Measurements from ENCODE around the gene PPP2R1B. TPM values are rescaled to one million over a fixed set of nuclear protein-coding genes. Genes with fewer than 3 reads are reported as not detected.
"Not testable (repeated sequence)": the region's sequence is repeated elsewhere in the genome, so short reads cannot be mapped to it uniquely, and the experiment has no call there.

Gene PPP2R1B
- polyA plus RNA-seq, 4 donors: 9.5 to 38.4 (median 14.4) TPM

GRCh38 chr11:111724615-111725129 is 41.5 kb downstream of the PPP2R1B start:
- peaks cover 0 to 26% (median 0%) of the 10 kb centered on the region in 3 donors for H3K4me1 ChIP-seq (ENCODE audit: control insufficient read depth in 3 of 3, insufficient read depth in 2 of 3, low read depth in 1 of 3, low read length in 2 of 3)
- H3K27ac ChIP-seq (ENCODE audit: low read depth in 1 of 3, low read length in 2 of 3): no peak overlapping the region
- 92 to 97% (median 94%) methylated on average over 11 of the region's 11 CpGs for WGBS, 3 donors
- no peaks in the 10 kb centered on the region for H3K9me3 ChIP-seq (ENCODE audit: control insufficient read depth in 2 of 2, insufficient read depth in 1 of 2, low read depth in 1 of 2, low read length in 1 of 2)
- no peak overlapping the region for H3K4me3 ChIP-seq (ENCODE audit: low read depth in 1 of 3, low read length in 3 of 3)
- FAIRE-seq (no peak), DNase-seq (no peak)
- peaks cover 20 to 81% (median 22%) of the 10 kb centered on the region in 3 donors for H3K36me3 ChIP-seq (ENCODE audit: control insufficient read depth in 3 of 3, insufficient read depth in 2 of 3, low read depth in 1 of 3, low read length in 3 of 3)
- H3K27me3 ChIP-seq (ENCODE audit: control insufficient read depth in 3 of 3, insufficient read depth in 3 of 3, low read length in 3 of 3): no peaks in the 10 kb centered on the region

- Histone ChIP-seq H3K27me3 (ENCODE audit: control insufficient read depth in 3 of 3, insufficient read depth in 3 of 3, low read length in 3 of 3) (no peaks in the 10 kb centered on the region), H3K4me3 (ENCODE audit: low read depth in 1 of 3, low read length in 3 of 3) (no peak overlapping the region), H3K27ac (ENCODE audit: low read depth in 1 of 3, low read length in 2 of 3) (no peak overlapping the region), H3K9me3 (ENCODE audit: control insufficient read depth in 2 of 2, insufficient read depth in 1 of 2, low read depth in 1 of 2, low read length in 1 of 2) (no peaks in the 10 kb centered on the region), H3K36me3 (ENCODE audit: control insufficient read depth in 3 of 3, insufficient read depth in 2 of 3, low read depth in 1 of 3, low read length in 3 of 3) (peaks cover 20 to 80% (median 22%) of the 10 kb centered on the region in 3 donors), H3K4me1 (ENCODE audit: control insufficient read depth in 3 of 3, insufficient read depth in 2 of 3, low read depth in 1 of 3, low read length in 2 of 3) (peaks cover 0 to 24% (median 0%) of the 10 kb centered on the region in 3 donors)
- WGBS, 3 donors: 86 to 94% (median 93%) methylated on average over 15 of the region's 15 CpGs
- FAIRE-seq (no peak), DNase-seq (no peak)
Measured at GRCh38 chr11:111723595-111723994, 42.6 kb downstream of the PPP2R1B start.

GRCh38 chr11:111722501-111722900 is 43.7 kb downstream of the PPP2R1B start:
- peaks cover 20 to 73% (median 25%) of the 10 kb centered on the region in 3 donors for H3K36me3 ChIP-seq (ENCODE audit: control insufficient read depth in 3 of 3, insufficient read depth in 2 of 3, low read depth in 1 of 3, low read length in 3 of 3)
- H3K9me3 ChIP-seq (ENCODE audit: control insufficient read depth in 2 of 2, insufficient read depth in 1 of 2, low read depth in 1 of 2, low read length in 1 of 2): no peaks in the 10 kb centered on the region
- 22 to 65% (median 48%) methylated on average over 8 of the region's 8 CpGs for WGBS, 3 donors
- H3K27ac ChIP-seq (ENCODE audit: low read depth in 1 of 3, low read length in 2 of 3): no peak overlapping the region
- no peak overlapping the region for H3K4me3 ChIP-seq (ENCODE audit: low read depth in 1 of 3, low read length in 3 of 3)
- peaks cover 0 to 25% (median 0%) of the 10 kb centered on the region in 3 donors for H3K4me1 ChIP-seq (ENCODE audit: control insufficient read depth in 3 of 3, insufficient read depth in 2 of 3, low read depth in 1 of 3, low read length in 2 of 3)
- peak in 1 of 2 donors; percentile 63 for DNase-seq
- H3K27me3 ChIP-seq (ENCODE audit: control insufficient read depth in 3 of 3, insufficient read depth in 3 of 3, low read length in 3 of 3): no peaks in the 10 kb centered on the region
- no peak for FAIRE-seq

GRCh38 chr11:111720801-111721494 is 45.2 kb downstream of the PPP2R1B start:
- no peaks in the 10 kb centered on the region for H3K27me3 ChIP-seq (ENCODE audit: control insufficient read depth in 3 of 3, insufficient read depth in 3 of 3, low read length in 3 of 3)
- no peaks in the 10 kb centered on the region for H3K9me3 ChIP-seq (ENCODE audit: control insufficient read depth in 2 of 2, insufficient read depth in 1 of 2, low read depth in 1 of 2, low read length in 1 of 2)
- peaks cover 0 to 25% (median 0%) of the 10 kb centered on the region in 3 donors for H3K4me1 ChIP-seq (ENCODE audit: control insufficient read depth in 3 of 3, insufficient read depth in 2 of 3, low read depth in 1 of 3, low read length in 2 of 3)
- DNase-seq: no peak
- FAIRE-seq: no peak
- no peak overlapping the region for H3K4me3 ChIP-seq (ENCODE audit: low read depth in 1 of 3, low read length in 3 of 3)
- 86 to 89% (median 87%) methylated on average over 7 of the region's 7 CpGs for WGBS, 3 donors
- H3K27ac ChIP-seq (ENCODE audit: low read depth in 1 of 3, low read length in 2 of 3): no peak overlapping the region
- peaks cover 17 to 63% (median 23%) of the 10 kb centered on the region in 3 donors for H3K36me3 ChIP-seq (ENCODE audit: control insufficient read depth in 3 of 3, insufficient read depth in 2 of 3, low read depth in 1 of 3, low read length in 3 of 3)

GRCh38 chr11:111719379-111719778 is 46.8 kb downstream of the PPP2R1B start:
- 95 to 97% (median 95%) methylated on average over 2 of the region's 2 CpGs for WGBS, 3 donors
- no peak for DNase-seq
- Histone ChIP-seq H3K9me3 (ENCODE audit: control insufficient read depth in 2 of 2, insufficient read depth in 1 of 2, low read depth in 1 of 2, low read length in 1 of 2) (no peaks in the 10 kb centered on the region), H3K36me3 (ENCODE audit: control insufficient read depth in 3 of 3, insufficient read depth in 2 of 3, low read depth in 1 of 3, low read length in 3 of 3) (peaks cover 13 to 57% (median 21%) of the 10 kb centered on the region in 3 donors), H3K27me3 (ENCODE audit: control insufficient read depth in 3 of 3, insufficient read depth in 3 of 3, low read length in 3 of 3) (no peaks in the 10 kb centered on the region), H3K4me1 (ENCODE audit: control insufficient read depth in 3 of 3, insufficient read depth in 2 of 3, low read depth in 1 of 3, low read length in 2 of 3) (peaks cover 0 to 25% (median 0%) of the 10 kb centered on the region in 3 donors), H3K27ac (ENCODE audit: low read depth in 1 of 3, low read length in 2 of 3) (no peak overlapping the region), H3K4me3 (ENCODE audit: low read depth in 1 of 3, low read length in 3 of 3) (no peak overlapping the region)
- no peak for FAIRE-seq

- DNase-seq (no peak), FAIRE-seq (no peak)
- no peaks in the 10 kb centered on the region for H3K9me3 ChIP-seq (ENCODE audit: control insufficient read depth in 2 of 2, insufficient read depth in 1 of 2, low read depth in 1 of 2, low read length in 1 of 2)
- H3K27me3 ChIP-seq (ENCODE audit: control insufficient read depth in 3 of 3, insufficient read depth in 3 of 3, low read length in 3 of 3): no peaks in the 10 kb centered on the region
- 90 to 97% (median 96%) methylated on average over 5 of the region's 5 CpGs for WGBS, 3 donors
- no peak overlapping the region for H3K4me3 ChIP-seq (ENCODE audit: low read depth in 1 of 3, low read length in 3 of 3)
- H3K27ac ChIP-seq (ENCODE audit: low read depth in 1 of 3, low read length in 2 of 3): peak overlapping the region in 2 of 3 donors; percentile 21 to 30
- peaks cover 9 to 55% (median 17%) of the 10 kb centered on the region in 3 donors for H3K36me3 ChIP-seq (ENCODE audit: control insufficient read depth in 3 of 3, insufficient read depth in 2 of 3, low read depth in 1 of 3, low read length in 3 of 3)
- peaks cover 0 to 25% (median 0%) of the 10 kb centered on the region in 3 donors for H3K4me1 ChIP-seq (ENCODE audit: control insufficient read depth in 3 of 3, insufficient read depth in 2 of 3, low read depth in 1 of 3, low read length in 2 of 3)
Measured at GRCh38 chr11:111718859-111719258, 47.3 kb downstream of the PPP2R1B start.

GRCh38 chr11:111718436-111718835 is 47.8 kb downstream of the PPP2R1B start:
- Histone ChIP-seq H3K27me3 (ENCODE audit: control insufficient read depth in 3 of 3, insufficient read depth in 3 of 3, low read length in 3 of 3) (no peaks in the 10 kb centered on the region), H3K4me1 (ENCODE audit: control insufficient read depth in 3 of 3, insufficient read depth in 2 of 3, low read depth in 1 of 3, low read length in 2 of 3) (peaks cover 0 to 25% (median 0%) of the 10 kb centered on the region in 3 donors), H3K36me3 (ENCODE audit: control insufficient read depth in 3 of 3, insufficient read depth in 2 of 3, low read depth in 1 of 3, low read length in 3 of 3) (peaks cover 6 to 55% (median 14%) of the 10 kb centered on the region in 3 donors), H3K9me3 (ENCODE audit: control insufficient read depth in 2 of 2, insufficient read depth in 1 of 2, low read depth in 1 of 2, low read length in 1 of 2) (no peaks in the 10 kb centered on the region), H3K4me3 (ENCODE audit: low read depth in 1 of 3, low read length in 3 of 3) (no peak overlapping the region), H3K27ac (ENCODE audit: low read depth in 1 of 3, low read length in 2 of 3) (peak overlapping the region in 2 of 3 donors; percentile 30 to 61)
- FAIRE-seq (no peak), DNase-seq (peak in 1 of 2 donors; percentile 54)
- 68 to 78% (median 70%) methylated on average over 6 of the region's 6 CpGs for WGBS, 3 donors

- H3K4me1 ChIP-seq (ENCODE audit: control insufficient read depth in 3 of 3, insufficient read depth in 2 of 3, low read depth in 1 of 3, low read length in 2 of 3): peaks cover 0 to 22% (median 0%) of the 10 kb centered on the region in 3 donors
- not testable (repeated sequence) for H3K4me3 ChIP-seq (ENCODE audit: low read depth in 1 of 3, low read length in 3 of 3); DNase-seq; H3K27me3 ChIP-seq (ENCODE audit: control insufficient read depth in 3 of 3, insufficient read depth in 3 of 3, low read length in 3 of 3); H3K9me3 ChIP-seq (ENCODE audit: control insufficient read depth in 2 of 2, insufficient read depth in 1 of 2, low read depth in 1 of 2, low read length in 1 of 2); H3K27ac ChIP-seq (ENCODE audit: low read depth in 1 of 3, low read length in 2 of 3); FAIRE-seq
- 89 to 98% (median 93%) methylated on average over 3 of the region's 3 CpGs for WGBS, 3 donors
- H3K36me3 ChIP-seq (ENCODE audit: control insufficient read depth in 3 of 3, insufficient read depth in 2 of 3, low read depth in 1 of 3, low read length in 3 of 3): peaks cover 6 to 54% (median 10%) of the 10 kb centered on the region in 3 donors
Measured at GRCh38 chr11:111717660-111718059, 48.5 kb downstream of the PPP2R1B start.

Data from small intestine (tissue), 7 donors.